Stimulated activated CD4-positive, alpha-beta T cell treated with anti-CD3 and anti-CD28 coated beads, TNF-alpha, amount 100 ng/mL, for 1 hour (primary cell): Measurements from ENCODE around the gene CA12.
"Not testable (repeated sequence)": the region's sequence is repeated elsewhere in the genome, so short reads cannot be mapped to it uniquely, and the experiment has no call there.

ENCODE experiments used
- DNase-seq, 3 donors: peaks; one replicate each; pipeline ENCODE4 v3.0.0-alpha.2; 2020; ENCODE audit warnings: low read depth in 3 of 3, low spot score in 1 of 3

Gene CA12

GRCh38 chr15:63339006-63339766 lies 42.5 kb downstream of the CA12 start:
- DNase-seq, result no peak

- DNase-seq, result no peak
Measured at GRCh38 chr15:63338170-63338569, 43.5 kb downstream of the CA12 start.

- no peak for DNase-seq
Measured at GRCh38 chr15:63337046-63337445, 44.6 kb downstream of the CA12 start.

GRCh38 chr15:63335543-63336240 lies 46.0 kb downstream of the CA12 start:
- no peak for DNase-seq

- no peak for DNase-seq
Measured at GRCh38 chr15:63334821-63335220, 46.8 kb downstream of the CA12 start.

- DNase-seq, result no peak
Measured at GRCh38 chr15:63332367-63333124, 49.1 kb downstream of the CA12 start.

GRCh38 chr15:63331456-63331855 lies 50.2 kb downstream of the CA12 start:
- no peak for DNase-seq

- no peak for DNase-seq
Measured at GRCh38 chr15:63330926-63331325, 50.7 kb downstream of the CA12 start.

GRCh38 chr15:63329567-63330350 lies 51.9 kb downstream of the CA12 start:
- DNase-seq, result no peak

GRCh38 chr15:63327648-63328421 lies 53.8 kb downstream of the CA12 start:
- no peak for DNase-seq

- no peak for DNase-seq
Measured at GRCh38 chr15:63324770-63325169, 56.9 kb downstream of the CA12 start.

GRCh38 chr15:63323798-63324563 lies 57.7 kb downstream of the CA12 start:
- DNase-seq, result no peak

- DNase-seq, result no peak
Measured at GRCh38 chr15:63322541-63322940, 59.1 kb downstream of the CA12 start.

GRCh38 chr15:63321462-63321861 lies 60.2 kb downstream of the CA12 start:
- DNase-seq, result no peak

- DNase-seq, result not testable (repeated sequence)
Measured at GRCh38 chr15:63320981-63321380, 60.7 kb downstream of the CA12 start.

GRCh38 chr15:63320446-63320845 lies 61.2 kb downstream of the CA12 start:
- DNase-seq, result not testable (repeated sequence)

- no peak for DNase-seq
Measured at GRCh38 chr15:63319065-63319464, 62.6 kb downstream of the CA12 start.

GRCh38 chr15:63318344-63318743 lies 63.3 kb downstream of the CA12 start:
- no peak for DNase-seq

- DNase-seq, result no peak
Measured at GRCh38 chr15:63314409-63314808, 67.2 kb downstream of the CA12 start.

- DNase-seq, result no peak
Measured at GRCh38 chr15:63313825-63314224, 67.8 kb downstream of the CA12 start.
